DMS79 treated with DMSO at 0.1 percent for 48 hours (cell line): ENCODE results near the gene GJB6.
A peak's percentile ranks its signal among the peaks of the same experiment; 100 is the strongest.
"Not testable (repeated sequence)": the region's sequence is repeated elsewhere in the genome, so short reads cannot be mapped to it uniquely, and the experiment has no call there.

Experiments used
- DNase-seq: peaks from one replicate; lab custom pipeline; 2025; lab: John Stamatoyannopoulos, UW

GJB6 gene

GRCh38 chr13:20231839-20232555 is at the start of gene GJB6:
TSS of gene GJB6 (minus strand) at chr13:20232319. CDS start at chr13:20223480, 8,839 bp downstream.
- no peak for DNase-seq

GRCh38 chr13:20276901-20277300 is 44.8 kb upstream of the GJB6 start:
- DNase-seq, result not testable (repeated sequence)

DNA sequence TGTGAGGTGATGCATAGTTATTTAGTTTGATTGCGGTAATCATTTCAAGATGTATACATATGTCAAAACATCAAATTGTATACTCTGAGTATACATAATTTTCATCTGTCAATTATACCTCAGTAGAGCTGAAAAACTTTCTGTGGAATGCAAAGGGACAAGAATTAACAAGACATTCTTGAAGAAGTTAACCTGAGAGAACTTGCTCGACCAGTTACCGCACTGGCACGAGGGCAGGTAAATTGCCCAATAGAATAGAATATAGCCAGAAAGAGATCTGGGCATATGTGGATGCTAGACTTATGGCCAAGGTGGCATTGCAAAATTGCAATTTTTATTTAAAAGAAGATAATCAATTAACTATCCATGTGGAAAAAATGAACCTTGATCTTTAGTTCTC is 42.3 kb upstream of the GJB6 start:
- DNase-seq, result no peak

- DNase-seq, result no peak
These were observed 40.6 kb upstream of the GJB6 start for GRCh38 chr13:20272588-20273171.

DNA sequence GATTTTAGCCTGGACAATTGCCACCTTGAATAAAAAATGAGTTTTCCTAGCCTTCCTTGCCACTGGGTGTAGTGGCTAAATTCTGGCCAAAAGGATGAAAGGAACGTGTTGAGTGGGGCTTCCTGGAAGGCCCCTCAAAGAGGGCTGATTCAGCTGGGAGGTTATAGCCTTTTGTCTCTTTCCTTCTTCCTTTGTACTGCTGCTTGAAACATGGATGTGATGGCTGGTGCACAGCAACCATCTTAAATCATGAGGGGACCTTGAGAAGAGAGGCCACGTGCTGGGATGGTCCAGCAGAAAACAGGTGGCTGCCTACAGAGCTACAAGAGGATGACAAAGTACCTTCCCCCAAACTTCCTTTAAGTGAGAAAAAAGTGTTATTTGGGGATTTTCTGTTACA is 40.0 kb upstream of the GJB6 start:
- no peak for DNase-seq

DNA sequence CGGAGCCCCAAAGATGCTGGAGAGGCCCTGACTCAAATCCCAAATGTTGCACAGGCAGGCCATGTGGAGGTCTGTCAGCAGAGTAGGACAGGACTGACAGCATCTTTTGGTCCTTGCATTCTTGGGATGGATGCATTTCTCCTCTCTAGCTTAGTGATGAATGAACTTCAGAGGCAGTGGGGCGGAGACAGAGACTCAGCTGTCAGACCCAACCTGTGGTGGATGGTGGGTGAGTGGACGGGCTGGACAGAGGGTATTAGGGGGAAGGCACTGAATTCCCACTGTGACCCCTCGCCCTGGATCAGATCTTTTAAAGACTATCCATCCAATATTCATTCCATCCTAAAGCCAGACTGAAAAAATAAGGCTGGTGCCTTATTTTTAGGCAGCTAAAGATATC is 39.3 kb upstream of the GJB6 start:
- DNase-seq, result no peak

DNA sequence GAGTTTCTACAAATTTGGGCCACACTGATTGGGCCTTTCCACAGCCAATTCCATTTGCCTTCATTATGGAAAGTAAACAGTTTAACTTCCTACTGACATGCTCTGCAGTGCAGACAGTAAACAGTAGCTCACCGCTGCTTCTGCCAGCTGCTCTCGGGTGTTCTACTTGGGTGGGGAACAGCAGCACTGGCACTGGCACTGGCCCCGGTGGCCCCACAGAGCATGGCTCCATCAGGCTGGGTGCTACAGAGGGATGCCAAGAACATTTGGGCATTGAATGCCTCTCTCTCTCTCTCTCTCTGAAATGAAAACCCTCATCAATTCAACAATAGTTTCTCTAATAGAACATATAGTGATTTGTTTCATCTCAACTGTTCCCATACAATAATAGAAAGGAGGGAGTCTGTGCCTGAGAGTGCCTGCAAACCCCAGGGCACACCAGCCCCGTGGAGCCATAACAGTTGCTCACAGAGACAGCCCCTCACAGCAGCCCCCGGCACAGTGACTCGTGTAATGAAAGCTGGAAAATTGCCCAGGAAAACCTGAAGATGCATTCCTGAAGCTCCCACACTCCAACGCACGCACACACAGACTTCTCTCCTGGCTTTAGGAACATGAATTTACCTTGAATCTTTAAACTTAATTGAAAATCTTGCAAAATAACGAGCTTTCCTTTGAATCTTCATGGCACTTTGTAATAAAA is 38.2 kb upstream of the GJB6 start:
- DNase-seq, result no peak

GRCh38 chr13:20264271-20265018 is 32.3 kb upstream of the GJB6 start:
- DNase-seq, result no peak

- DNase-seq, result no peak
These were observed 31.4 kb upstream of the GJB6 start for GRCh38 chr13:20263393-20264044.

DNA sequence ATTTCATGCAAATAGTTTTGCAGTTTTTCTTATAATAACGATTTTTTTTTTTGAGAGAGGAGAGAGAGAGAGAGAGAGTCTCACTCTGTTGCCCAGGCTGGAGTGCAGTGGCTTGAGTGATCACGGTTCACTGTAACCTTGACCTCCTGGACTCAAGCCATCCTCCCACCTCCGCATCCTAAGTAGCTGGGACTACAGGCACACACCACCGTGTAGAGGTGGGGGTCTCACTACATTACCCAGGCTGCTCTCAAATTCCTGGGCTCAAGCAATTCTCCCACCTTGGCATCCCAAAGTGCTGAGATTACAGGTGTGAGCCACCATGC is 26.8 kb upstream of the GJB6 start:
- DNase-seq, result no peak

DNA sequence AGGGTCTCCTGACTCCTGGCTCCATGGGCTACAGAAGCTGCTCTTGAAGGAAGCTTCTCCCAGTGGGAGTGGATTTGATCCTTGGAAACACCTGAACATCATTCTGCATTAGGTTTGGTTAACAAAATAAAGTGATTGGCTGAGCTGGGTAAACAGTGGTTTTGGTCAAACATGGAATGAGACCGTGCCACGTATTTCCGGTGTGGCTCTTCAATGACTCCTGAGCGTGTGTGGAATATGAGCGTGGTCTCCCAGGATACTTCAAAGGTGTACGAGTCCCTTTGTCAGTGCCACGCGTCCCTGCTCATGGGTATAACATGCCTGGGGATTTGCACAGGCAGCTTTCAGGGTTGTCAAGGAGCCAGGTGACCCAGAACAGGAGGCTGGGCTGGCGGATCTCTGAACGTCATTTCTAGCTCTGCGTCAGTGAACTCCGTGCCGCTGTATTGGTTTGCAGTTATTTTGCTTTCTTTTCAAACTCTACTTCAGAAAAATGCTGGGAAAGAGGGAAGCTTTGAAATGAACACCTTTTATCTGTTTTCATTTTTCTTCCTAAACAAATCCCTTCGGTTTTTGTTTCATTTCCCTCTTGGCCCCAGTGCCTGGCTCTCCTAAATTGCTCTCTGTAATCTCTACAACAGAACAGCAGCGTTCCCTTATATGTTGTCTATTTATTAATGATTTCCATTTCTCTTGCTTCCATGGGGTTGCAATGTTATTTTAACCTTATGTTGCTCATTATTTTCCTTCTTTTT is 26.3 kb upstream of the GJB6 start:
- DNase-seq, result no peak

GRCh38 chr13:20254076-20254475 is 22.0 kb upstream of the GJB6 start:
- no peak for DNase-seq

DNA sequence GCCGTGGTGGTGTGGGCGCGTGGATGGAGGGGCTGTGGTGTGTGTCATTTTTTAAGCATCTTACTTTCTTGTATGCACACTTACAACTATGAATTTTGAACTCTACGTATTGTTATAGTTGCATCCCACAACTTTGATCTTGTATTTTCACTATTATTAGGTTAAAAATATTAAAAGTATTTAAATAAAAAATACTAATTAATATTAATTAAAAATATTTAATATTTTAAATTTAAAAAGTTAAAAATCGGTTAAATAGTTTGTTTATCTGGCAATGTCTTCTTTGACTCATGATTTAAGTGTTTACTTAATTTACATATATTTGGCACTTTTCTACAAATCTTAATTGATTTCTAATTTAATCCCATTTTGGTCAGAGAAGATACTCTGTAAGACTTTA is 17.8 kb upstream of the GJB6 start:
- DNase-seq, result no peak

DNA sequence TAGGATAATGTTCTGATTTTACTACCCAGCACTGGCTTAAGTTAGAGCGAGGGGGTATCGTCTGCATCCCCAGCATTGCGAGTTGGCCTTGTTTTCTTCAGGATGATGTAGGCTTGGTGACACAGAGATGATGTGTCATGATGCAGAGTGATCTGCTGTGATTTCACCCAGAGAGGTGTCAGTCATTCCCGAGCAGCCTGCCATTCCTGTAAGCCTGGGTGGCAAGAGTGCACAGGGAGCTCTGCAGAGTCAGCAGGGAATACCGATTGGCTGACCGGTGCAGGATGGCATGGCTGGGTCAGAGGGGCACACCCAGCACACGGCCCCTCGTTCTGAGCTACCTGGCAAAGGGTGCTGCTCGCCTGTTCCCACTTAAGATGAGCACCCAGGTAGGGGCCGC is 15.8 kb upstream of the GJB6 start:
- DNase-seq, result no peak

DNA sequence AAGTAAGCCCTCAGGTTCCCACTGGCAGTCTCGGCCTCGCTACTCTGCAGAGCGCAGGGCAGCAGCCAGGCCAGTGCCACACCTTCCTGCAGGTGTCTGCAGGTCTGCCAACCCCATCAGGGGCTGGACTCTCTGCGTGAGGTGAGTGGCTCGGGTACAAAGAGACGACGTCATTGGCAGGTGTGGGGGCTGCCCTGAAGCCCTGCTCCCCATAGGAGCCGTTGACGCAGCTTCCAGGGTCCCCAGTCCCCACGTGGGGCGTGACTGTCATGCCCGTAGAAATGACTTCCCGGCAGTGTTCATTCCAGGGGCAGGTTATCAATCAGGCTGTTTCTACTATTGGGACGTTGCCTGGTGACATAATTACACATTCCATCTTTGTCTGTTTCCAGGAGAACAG is 15.3 kb upstream of the GJB6 start:
- no peak for DNase-seq

DNA sequence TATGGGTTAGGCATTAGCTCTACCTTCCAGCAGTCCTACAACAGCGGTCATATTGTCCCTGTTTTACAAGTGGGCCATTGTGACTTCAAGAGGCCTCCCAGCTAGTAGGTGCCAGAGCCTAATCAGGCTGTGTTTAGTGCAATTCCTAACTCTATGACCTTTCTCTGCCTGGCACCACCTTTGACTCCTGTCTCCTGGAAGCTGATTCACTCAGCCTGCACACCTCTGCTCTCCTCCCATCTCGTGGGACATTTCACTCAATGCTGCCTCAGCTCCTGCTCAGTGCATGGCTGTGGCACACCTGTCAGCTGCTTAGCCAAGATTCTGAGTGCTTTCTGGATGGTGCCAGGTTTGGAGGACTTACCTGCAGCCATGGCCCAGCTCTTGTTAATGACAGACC is 9.5 kb upstream of the GJB6 start:
- peak; percentile 7 for DNase-seq

DNA sequence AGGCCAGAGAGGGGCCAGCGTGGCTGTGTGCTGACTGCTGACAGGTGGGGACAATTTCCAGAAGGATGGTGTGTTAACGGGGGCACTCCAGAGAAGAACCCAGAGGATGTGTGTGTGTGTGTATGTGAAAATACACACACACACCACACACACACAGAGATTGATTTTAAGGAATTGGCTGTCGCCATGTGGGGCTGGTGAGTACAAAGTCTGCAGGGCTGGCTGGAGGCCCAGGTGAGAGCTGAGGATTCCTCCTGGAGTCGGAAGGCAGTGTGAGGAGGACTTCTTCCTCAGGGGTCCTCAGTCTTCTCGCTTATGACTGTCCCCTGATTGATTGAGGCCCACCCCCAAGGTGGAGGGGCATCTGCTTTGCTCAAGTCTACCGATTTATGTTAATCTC is 7.6 kb upstream of the GJB6 start:
- DNase-seq, result no peak

- no peak for DNase-seq
These were observed 598 bp upstream of the GJB6 start for GRCh38 chr13:20232556-20233277.

- DNase-seq, result no peak
These were observed 943 bp downstream of the GJB6 start for GRCh38 chr13:20230913-20231838.

DNA sequence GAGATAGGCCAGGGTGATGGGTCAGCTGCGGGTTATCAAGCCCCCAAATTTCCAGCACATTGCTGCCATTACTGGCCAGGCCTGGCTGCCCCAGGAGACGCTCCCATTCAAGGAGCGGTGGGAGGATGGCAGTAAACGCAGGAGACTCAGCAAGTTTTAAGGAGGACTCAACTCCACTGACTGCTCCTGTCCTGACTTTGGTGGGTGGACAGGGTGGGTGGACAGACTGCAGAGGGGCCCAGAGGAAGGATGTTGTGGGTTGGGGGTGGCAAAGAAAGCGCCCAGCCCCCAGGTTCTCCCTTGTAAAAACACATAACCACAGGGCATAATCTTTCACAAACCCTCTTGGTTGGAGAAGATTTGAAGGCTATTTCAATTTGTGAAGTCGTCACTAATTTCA is 4.4 kb downstream of the GJB6 start:
- no peak for DNase-seq
